Neural cell (in vitro differentiated cells): ENCODE results near the gene NEBL.

Source experiments
- EP300 ChIP-seq: fragments of 450-650 bp; conservative IDR thresholded peaks from 2 replicates; pipeline ENCODE4 v1.6.1; 2014; ENCODE audit warnings: antibody characterized with exemption, mild to moderate bottlenecking, moderate library complexity; ENCODE audit not compliant: poor library complexity, severe bottlenecking
- EZH2 ChIP-seq: fragments of 200-600, 300-800 bp; shearing (Covaris generic), sonication (generic); IDR thresholded peaks from 2 replicates; pipeline ENCODE4 v1.6.1; 2014; ENCODE audit warnings: antibody characterized with exemption, low read length, borderline replicate concordance, mild to moderate bottlenecking; ENCODE audit not compliant: insufficient read depth, poor library complexity, severe bottlenecking
- MXI1 ChIP-seq: fragments of 450-650 bp; conservative IDR thresholded peaks from 2 replicates; pipeline ENCODE4 v1.6.1; 2014; ENCODE audit warnings: antibody characterized with exemption, mild to moderate bottlenecking; ENCODE audit not compliant: poor library complexity, severe bottlenecking
- POLR2AphosphoS5 ChIP-seq: IDR thresholded peaks from 2 replicates; pipeline ENCODE4 v1.6.1; 2012
- RAD21 ChIP-seq: fragments of 450-650 bp; conservative IDR thresholded peaks from 2 replicates; pipeline ENCODE4 v1.6.1; 2014; ENCODE audit warnings: antibody characterized with exemption, mild to moderate bottlenecking, moderate library complexity
- TF ChIP-seq, protein P1 (sequence below): fragments of 450-650 bp; IDR thresholded peaks from 2 replicates; pipeline ENCODE4 v1.5.1; 2014; ENCODE audit warnings: antibody characterized with exemption, mild to moderate bottlenecking, moderate library complexity; ENCODE audit not compliant: poor library complexity, severe bottlenecking

DNA sequence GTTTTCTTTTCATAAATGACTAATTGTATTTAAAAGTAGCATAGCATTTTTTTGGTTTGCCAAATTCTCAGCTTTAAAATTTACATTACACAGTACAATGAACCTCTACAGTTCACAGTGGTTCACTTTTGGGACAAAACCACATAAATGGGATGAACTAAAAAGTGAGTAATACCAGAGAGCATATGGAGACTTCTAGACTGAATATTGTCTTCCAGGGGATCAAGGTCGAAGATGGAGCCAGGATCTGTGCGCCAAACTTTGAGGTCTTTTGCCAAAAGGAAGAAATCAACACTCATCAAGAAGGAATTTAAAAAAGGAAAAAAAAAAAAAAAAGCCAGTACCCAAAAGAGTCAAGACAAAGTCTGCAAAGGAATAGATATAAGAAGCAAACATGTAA lies 87.5 kb downstream of the NEBL start:
- TF ChIP-seq, protein P1, sequence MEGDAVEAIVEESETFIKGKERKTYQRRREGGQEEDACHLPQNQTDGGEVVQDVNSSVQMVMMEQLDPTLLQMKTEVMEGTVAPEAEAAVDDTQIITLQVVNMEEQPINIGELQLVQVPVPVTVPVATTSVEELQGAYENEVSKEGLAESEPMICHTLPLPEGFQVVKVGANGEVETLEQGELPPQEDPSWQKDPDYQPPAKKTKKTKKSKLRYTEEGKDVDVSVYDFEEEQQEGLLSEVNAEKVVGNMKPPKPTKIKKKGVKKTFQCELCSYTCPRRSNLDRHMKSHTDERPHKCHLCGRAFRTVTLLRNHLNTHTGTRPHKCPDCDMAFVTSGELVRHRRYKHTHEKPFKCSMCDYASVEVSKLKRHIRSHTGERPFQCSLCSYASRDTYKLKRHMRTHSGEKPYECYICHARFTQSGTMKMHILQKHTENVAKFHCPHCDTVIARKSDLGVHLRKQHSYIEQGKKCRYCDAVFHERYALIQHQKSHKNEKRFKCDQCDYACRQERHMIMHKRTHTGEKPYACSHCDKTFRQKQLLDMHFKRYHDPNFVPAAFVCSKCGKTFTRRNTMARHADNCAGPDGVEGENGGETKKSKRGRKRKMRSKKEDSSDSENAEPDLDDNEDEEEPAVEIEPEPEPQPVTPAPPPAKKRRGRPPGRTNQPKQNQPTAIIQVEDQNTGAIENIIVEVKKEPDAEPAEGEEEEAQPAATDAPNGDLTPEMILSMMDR, result no peak
- TF ChIP-seq POLR2AphosphoS5 (no peak), EP300 (no peak), EZH2 (no peak), RAD21 (no peak), MXI1 (no peak)
